GM19452 (cell line): Measurements from ENCODE around the gene ABCG1.
"Not testable (repeated sequence)": the region's sequence is repeated elsewhere in the genome, so short reads cannot be mapped to it uniquely, and the experiment has no call there.

Experiments used
- ATAC-seq: cut with Tn5 transposase; IDR thresholded peaks from one replicate; pipeline ENCODE4 v1.9.1; 2021; ENCODE audit not compliant: unreplicated experiment

The ABCG1 gene

GRCh38 chr21:42218836-42219605, at the start of gene ABCG1:
ABCG1 (plus strand) TSS chr21:42219140; CDS start chr21:42219263, 123 bp downstream.
- no peak for ATAC-seq

DNA sequence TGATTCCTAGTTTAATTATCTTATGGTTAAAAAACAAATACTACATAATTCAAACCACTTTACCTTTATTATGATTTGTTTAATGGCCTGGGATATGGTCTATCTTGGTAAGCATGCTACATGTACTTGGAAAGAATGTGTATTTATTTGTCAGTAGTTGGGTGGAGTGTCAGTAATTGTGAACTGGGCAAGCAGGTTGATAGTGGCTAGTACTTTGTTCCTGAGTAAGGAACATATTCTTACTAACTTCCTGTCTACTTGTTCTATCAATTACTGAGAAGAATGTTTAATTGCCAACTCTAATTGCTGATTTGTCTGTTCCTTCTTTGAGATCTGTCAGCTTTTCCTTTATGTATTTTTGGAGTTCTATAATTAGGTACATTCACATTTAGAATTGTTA, 49.2 kb upstream of the ABCG1 start:
- ATAC-seq = no peak

DNA sequence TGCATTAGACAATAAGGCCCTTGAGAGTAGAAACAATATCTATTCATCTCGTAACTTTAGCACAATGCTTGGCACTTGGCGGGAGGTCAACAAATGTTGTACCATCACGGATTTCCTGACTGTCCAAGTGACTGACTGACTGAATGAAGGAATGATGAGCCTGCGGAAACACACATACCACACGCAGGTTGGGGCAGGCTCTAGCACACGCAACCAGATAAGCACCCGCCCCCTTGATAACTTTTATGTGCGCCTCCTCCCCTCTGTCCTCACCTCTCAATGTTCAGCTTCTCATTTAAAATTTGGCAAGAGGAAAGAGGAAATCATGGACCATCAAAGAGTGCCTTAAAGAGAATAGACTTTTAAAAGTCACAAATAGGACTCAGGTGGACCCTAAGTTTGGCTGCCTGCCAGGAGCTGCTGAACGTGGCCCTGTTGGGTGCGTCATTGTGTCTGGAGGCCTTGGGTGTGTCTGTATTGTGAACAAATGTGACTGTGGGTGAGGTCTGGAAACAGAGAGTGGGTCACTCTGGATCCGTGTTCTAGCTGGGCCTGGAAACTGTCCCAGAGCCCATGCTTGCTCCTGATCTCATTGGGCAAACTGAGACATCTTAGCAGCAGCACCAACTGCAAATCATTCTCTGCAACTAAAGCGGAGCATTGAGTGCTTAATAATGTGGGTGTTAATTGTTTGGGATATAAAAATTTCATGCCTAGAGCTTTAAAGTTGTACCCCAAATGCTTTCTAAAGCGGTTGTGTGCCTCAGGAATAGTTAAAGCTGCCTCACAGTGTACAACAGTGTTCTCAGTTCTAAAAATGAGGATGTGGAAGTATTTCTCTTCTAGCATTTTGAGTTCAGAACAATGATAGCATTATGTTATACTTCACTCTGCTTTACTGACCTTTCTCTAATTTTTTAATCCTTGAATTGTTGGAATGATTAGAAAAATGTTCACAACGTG, 47.6 kb upstream of the ABCG1 start:
- ATAC-seq = no peak

DNA sequence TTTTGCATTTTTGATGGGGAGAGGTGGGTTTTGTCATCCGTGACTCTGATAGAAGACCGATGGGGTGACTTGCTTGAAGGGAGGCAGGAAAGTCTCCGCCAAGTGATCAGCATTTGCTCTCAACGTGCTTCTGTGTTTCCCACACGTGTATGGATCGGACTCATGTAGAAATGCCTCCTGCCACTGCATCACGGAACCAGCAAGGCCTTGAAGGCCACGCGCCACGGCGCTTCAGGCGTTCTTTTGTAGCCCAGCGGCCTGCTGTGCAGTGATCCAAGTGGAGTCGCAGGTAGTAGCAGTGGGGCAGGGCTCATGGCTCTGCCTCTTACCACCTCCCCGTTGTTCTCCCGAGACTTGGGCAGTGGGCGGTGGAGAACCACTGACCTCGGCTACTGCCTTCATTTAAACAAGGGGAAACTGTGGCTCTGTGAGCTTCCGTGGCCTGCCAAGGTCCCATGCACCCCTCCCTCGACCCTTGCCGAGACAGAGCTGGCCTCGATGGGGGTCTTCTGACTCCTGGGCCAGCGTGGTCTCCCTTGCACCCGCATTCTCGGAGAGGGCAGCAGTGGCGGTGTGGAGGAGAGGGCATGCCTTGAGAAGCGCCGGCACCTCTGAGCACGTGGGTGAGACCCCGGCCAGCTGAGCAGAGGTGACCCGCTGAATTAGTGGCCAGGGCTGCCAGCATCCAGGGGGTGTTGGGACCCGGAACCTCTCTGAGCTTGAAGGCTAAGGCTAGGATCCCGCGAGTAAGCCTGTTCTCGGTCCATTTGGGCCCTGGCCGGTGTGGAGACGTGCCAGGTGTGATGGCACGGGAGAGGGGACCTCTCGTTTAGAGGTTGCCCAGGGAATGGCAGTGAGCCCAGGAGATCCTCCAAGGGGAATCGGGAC, 46.1 kb upstream of the ABCG1 start:
- ATAC-seq = no peak

- no peak for ATAC-seq
These were observed 44.8 kb upstream of the ABCG1 start for GRCh38 chr21:42174173-42174572.

- ATAC-seq = no peak
These were observed 43.7 kb upstream of the ABCG1 start for GRCh38 chr21:42175110-42175710.

DNA sequence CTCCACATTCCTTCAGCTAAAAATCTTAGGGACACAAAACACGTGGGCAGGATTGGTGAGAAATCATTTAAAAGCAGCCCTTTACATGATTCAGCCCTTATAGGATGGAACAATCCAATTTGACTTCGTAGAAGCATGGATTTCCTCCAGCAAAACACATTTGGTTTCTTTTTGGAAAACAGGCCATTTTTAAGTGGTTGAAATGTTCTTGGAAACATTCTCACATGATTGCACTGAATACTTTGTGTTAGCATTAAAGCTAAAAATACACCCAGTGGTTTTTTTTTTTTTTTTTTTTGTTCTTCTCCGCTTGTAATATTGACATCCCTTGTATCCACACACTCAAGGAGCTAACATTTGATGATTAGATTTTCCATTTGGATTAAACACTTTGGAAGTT, 42.1 kb upstream of the ABCG1 start:
- ATAC-seq = no peak

- no peak for ATAC-seq
These were observed 39.6 kb upstream of the ABCG1 start for GRCh38 chr21:42179316-42179715.

DNA sequence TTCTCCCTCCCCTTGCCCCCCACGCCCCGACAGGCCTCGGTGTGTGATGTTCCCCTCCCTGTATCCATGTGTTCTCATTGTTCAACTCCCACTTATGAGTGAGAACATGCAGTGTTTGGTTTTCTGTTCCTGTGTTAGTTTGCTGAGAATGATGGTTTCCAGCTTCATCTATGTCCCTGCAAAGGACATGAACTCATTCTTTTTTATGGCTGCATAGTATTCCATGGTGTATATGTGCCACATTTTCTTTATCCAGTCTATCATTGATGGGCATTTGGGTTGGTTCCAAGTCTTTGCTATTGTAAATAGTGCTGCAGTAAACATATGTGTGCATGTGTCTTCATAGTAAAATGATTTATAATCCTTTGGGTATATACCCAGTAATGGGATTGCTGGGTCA, 38.9 kb upstream of the ABCG1 start:
- not testable (repeated sequence) for ATAC-seq

DNA sequence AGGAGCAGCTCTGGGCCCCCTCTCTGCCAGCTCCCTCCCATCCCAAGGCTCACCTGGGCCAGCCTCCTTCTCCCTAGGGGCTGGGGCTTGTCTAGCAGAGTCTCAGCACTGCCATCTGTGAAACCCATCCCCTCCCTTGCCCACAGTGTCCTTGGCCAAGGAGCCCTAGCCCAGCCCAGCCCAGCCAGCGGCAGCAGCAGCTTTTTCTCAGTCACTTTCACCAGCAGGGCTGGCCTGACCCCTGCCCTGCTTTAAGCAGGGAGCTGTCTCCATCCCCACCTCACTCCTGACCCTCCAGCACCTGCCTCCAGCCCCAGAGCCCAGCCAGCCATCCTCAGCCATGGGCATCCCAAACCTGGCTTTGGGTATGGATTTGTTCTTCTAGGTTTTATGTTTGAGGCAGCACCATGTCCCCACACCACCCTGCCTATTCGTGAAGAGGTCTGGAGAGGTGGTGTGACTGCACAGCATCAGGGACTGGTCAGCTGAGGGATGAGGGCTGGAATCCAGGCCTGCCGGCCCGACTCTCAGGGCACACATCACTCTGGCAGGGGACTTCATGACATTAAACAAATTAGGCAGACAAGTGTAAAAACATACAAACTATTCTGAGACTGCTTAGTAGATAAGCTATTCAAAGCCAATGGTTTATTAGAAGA, 36.1 kb upstream of the ABCG1 start:
- ATAC-seq = no peak

DNA sequence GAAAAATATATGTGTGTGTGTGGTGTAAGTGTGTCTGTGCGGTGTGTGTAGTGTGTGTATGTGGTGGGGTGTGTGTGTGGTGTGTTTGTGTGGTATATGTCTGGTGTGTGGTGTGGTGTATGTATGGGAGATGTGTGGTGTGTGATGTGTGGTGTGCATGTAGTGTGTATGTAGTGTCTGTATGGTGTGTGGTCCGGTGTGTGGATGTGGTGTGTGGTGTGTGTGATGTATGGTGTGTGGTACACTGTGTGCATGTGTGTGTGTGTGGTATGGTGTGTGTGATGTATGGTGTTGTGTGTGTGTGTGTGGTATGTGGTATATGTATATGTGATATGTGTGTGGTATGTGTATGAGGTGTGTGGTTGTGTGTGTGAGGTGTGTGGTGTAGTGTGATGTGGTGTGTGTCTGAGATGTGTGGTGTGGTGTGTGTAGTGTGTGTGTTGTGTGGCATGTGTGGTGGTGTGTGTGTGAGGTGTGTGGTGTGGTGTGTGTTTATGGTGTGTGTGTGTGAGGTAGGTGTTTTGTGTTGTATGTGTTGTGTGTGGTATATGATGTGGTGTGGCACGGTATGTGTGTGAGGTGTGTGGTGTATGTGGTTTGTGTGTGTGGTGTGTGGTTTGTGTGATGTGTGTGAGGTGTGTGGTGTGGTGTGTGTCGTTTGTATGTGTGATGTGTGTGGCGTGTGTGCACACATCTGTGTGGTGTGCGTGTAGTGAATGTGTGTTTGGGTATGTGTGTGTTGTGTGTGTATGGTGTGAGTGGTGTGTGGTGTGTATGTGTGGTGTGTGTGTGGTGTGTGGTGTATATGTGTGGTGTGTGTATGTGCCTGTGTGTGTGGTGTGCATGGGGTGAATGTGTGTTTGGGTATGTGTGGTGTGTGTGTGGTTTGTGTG, 35.3 kb upstream of the ABCG1 start:
- no peak for ATAC-seq

- ATAC-seq = no peak
These were observed 32.3 kb upstream of the ABCG1 start for GRCh38 chr21:42186591-42186990.

DNA sequence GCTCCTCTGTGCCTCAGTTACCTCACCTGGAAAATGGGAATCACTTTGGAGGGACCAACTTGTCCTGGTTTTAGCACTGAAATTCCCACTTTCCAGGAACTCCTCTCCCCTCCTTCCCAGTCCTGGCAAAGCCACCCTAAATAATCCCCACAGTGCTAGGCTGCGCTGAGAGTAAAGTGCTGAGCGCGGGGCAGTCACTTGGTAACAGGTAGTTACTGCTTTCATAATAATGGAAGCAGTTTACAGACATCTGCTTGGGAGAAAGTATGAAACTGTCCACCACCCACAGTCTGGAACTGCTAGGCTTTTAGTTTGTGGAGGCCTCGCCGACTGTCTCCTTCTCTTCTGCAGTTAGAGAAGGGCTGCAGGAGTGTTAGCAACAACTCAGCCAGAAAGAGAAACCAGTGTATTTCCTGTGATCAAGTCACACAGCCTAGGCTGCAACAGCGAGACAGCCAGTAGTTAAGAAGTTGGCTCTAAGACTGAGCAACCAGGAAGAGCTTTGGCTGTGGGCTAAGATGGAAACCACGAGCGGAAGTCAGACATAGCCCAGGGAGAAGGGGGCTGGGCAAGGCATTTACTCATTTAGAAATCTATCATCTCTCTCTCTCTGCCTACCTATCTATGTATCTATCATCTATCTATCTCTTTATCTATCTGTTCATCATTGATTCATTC, 30.8 kb upstream of the ABCG1 start:
- ATAC-seq = peak; percentile 98

DNA sequence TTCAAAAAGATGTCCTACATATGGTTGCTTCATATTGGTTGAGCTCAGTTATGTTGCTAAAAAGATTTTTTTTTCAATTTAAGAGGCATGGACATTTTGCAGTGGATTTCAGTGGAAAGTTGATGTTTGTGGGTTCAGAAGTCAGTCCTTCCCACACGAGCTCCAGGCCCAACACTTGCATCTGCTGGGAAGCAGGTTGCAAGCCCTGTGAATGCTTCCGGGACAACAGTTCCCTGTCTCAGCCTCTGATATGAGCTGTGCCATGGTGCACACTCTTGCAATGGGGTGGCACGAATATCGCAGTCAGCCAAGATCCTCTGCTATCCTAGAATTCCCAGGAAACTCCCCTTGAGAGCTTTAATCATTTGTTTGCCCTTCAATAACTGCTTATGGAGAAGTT, 30.3 kb upstream of the ABCG1 start:
- ATAC-seq = no peak

DNA sequence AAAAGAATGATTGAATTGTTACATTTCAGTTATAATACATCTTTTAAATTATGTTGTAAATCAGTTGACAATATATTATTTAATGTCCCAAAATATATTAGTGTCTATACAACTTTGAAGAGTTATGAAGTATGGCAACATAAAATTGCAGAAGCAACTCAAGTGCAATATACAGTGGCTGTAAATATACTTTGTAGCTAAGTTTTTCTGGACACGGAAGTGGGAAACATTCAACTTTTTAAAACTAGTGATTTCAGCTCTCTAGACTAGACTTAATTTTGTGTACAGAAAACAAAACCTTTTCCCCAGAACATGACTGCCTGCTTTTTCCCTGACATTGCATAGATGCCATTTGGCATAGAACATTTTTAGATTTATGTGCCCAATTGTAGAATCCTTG, 29.5 kb upstream of the ABCG1 start:
- no peak for ATAC-seq

DNA sequence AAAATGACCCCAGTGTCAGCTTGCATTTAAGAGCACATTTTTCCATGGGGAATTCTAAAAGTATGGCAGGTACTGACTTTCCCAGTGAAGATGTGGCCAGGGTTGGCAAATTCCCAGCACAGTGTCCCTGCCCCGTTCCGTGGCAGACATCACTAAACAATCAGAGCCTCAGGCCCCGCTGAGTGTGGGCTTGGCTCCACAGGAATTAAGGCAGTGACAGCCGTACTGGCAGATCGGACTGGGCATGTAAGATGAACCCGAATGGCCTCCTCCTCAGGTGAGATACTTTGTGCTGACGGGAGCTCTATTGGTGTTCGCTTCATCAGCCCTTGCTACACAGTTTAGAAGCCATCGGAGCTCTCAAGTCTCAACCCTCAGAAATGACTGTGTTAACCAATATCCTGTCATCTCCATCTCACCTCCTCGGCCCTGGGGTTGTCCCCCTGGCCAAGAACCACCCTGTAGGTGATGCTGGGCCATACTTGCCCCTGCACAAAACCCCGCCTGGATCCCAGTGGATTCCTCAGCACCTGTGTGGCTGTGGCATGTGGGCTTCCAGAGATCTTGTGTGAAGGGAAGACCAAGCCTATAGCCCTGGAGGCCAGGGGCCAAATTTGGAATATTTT, 29.0 kb upstream of the ABCG1 start:
- no peak for ATAC-seq

GRCh38 chr21:42190486-42190863, 28.5 kb upstream of the ABCG1 start:
- no peak for ATAC-seq

DNA sequence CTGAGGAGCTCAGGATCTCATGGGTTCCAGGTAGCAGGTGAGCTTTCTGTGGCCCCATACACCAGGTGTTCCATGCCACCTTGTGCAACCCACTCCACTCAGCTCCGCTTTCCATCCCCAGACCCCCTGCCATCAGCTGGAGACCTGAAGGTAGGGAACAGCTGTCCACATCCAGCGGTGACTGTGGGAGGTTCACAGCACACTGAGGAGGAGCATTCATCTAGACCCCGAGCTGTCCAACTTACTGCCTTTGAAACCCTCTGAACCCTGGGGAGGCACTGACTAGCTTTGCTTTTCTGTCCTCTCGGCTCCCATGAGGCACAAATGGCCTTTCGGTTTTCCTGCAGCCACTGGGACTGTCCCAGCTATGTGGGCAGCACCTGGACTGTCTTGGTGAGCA, 27.9 kb upstream of the ABCG1 start:
- ATAC-seq = no peak
